ENCODE results near the gene CCDC28B. TPM values are rescaled to one million over a fixed set of nuclear protein-coding genes. Genes with fewer than 3 reads are reported as not detected.
A peak's percentile ranks its signal among the peaks of the same experiment; 100 is the strongest.

The CCDC28B gene
- total RNA-seq, 1 donor from 2014 or later: 2.7 TPM

DNA sequence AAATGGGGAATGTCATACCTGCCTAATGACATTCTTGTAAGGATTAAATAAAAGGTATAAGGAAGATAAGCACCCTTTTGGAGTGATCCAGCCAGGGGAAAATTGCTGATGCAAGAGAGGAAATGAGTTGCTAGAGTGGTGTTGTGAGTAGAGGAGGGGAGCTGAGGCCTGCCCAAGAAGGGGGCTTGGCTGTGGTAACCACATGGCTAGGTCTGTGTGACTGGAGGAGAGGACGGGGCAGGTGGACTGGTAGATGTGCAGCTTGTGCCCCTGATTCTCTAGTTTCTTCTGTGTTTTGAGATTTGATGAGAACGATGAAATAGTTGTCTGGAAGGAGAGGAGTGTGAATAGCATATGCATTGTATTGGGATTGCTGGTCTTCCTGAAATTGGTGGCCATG is 14.3 kb upstream of the CCDC28B start:
- no peak for DNase-seq
- no peak for ATAC-seq
- no peak overlapping the region for H3K4me3 ChIP-seq
- H3K36me3 ChIP-seq: peaks cover 92% of the 10 kb centered on the region
- H3K27me3 ChIP-seq: no peaks in the 10 kb centered on the region
- TF ChIP-seq, protein P1, sequence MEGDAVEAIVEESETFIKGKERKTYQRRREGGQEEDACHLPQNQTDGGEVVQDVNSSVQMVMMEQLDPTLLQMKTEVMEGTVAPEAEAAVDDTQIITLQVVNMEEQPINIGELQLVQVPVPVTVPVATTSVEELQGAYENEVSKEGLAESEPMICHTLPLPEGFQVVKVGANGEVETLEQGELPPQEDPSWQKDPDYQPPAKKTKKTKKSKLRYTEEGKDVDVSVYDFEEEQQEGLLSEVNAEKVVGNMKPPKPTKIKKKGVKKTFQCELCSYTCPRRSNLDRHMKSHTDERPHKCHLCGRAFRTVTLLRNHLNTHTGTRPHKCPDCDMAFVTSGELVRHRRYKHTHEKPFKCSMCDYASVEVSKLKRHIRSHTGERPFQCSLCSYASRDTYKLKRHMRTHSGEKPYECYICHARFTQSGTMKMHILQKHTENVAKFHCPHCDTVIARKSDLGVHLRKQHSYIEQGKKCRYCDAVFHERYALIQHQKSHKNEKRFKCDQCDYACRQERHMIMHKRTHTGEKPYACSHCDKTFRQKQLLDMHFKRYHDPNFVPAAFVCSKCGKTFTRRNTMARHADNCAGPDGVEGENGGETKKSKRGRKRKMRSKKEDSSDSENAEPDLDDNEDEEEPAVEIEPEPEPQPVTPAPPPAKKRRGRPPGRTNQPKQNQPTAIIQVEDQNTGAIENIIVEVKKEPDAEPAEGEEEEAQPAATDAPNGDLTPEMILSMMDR (IDR thresholded peaks at IDR 0.05): no peak
- H3K9me3 ChIP-seq: no peaks in the 10 kb centered on the region
- H3K27ac ChIP-seq: no peak overlapping the region
- H3K4me1 ChIP-seq: peaks cover 31% of the 10 kb centered on the region
- intact Hi-C loops (cut with DNase I): no loop called here

- TF ChIP-seq, protein P1 (IDR thresholded peaks at IDR 0.05): no peak
- DNase-seq (no peak), ATAC-seq (no peak)
- no peaks in the 10 kb centered on the region for H3K9me3 ChIP-seq
- peaks cover 27% of the 10 kb centered on the region for H3K4me1 ChIP-seq
- peaks cover 92% of the 10 kb centered on the region for H3K36me3 ChIP-seq
- no peak overlapping the region for H3K4me3 ChIP-seq
- H3K27ac ChIP-seq: no peak overlapping the region
- intact Hi-C loops (cut with DNase I): no loop called here
- H3K27me3 ChIP-seq: no peaks in the 10 kb centered on the region
Measured at GRCh38 chr1:32186491-32186890, 13.9 kb upstream of the CCDC28B start.

DNA sequence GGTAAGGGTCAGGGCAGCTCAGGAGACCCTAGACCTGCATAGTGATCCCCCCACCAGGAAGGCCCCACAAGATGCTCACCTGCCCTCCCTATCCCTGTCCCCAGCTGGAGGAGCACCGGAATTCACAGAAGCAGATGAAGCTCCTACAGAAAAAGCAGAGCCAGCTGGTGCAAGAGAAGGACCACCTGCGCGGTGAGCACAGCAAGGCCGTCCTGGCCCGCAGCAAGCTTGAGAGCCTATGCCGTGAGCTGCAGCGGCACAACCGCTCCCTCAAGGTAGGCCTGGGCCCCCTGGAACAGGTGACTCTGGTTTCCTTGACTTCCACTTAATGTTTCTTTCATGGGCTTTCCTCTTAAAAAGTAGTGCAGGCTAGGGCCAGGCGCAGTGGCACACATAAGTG is 12.5 kb upstream of the CCDC28B start:
- Histone ChIP-seq H3K4me1 (peaks cover 14% of the 10 kb centered on the region), H3K36me3 (peaks cover 92% of the 10 kb centered on the region), H3K27ac (no peak overlapping the region), H3K27me3 (no peaks in the 10 kb centered on the region), H3K4me3 (no peak overlapping the region), H3K9me3 (no peaks in the 10 kb centered on the region)
- TF ChIP-seq, protein P1 (IDR thresholded peaks at IDR 0.05): no peak
- intact Hi-C loops (cut with DNase I): no loop called here
- peak; percentile 45 for DNase-seq
- ATAC-seq: no peak

GRCh38 chr1:32192220-32192948 is 8.0 kb upstream of the CCDC28B start:
- DNase-seq (no peak), ATAC-seq (no peak)
- intact Hi-C loops (cut with DNase I): no loop called here
- H3K9me3 ChIP-seq: no peaks in the 10 kb centered on the region
- H3K36me3 ChIP-seq: peaks cover 100% of the 10 kb centered on the region
- H3K4me1 ChIP-seq: peaks cover 5% of the 10 kb centered on the region
- no peak overlapping the region for H3K27ac ChIP-seq
- H3K27me3 ChIP-seq: no peaks in the 10 kb centered on the region
- no peak overlapping the region for H3K4me3 ChIP-seq
- TF ChIP-seq, protein P1 (IDR thresholded peaks at IDR 0.05): no peak

GRCh38 chr1:32194984-32195383 is 5.4 kb upstream of the CCDC28B start:
- peaks cover 77% of the 10 kb centered on the region for H3K36me3 ChIP-seq
- H3K27ac ChIP-seq: no peak overlapping the region
- H3K9me3 ChIP-seq: no peaks in the 10 kb centered on the region
- ATAC-seq (no peak), DNase-seq (no peak)
- intact Hi-C loops (cut with DNase I): no loop called here
- H3K4me3 ChIP-seq: no peak overlapping the region
- H3K27me3 ChIP-seq: no peaks in the 10 kb centered on the region
- H3K4me1 ChIP-seq: peaks cover 9% of the 10 kb centered on the region
- TF ChIP-seq, protein P1 (IDR thresholded peaks at IDR 0.05): no peak

Data from upper lobe of right lung (tissue), 1 donor.